Ovary (tissue), 9 donors: ENCODE data around the gene ADARB2. TPM values are rescaled to one million over a fixed set of nuclear protein-coding genes. Genes with fewer than 3 reads are reported as not detected.

Experiments
- DNase-seq, 5 donors: peaks; one replicate each; pipeline ENCODE4 v3.0.0-alpha.2; 2019 to 2020
- H3K27ac ChIP-seq, 2 donors: fragments of 200-600 bp; one replicate each; pipeline versions ENCODE4 v1.5.1 to v1.8.0; 2019 to 2022
- H3K27me3 ChIP-seq: fragments of 200-600 bp; one replicate; pipeline ENCODE4 v1.8.0; 2022
- H3K36me3 ChIP-seq: fragments of 200-600 bp; sonication (generic); one replicate; pipeline ENCODE4 v1.5.1; 2019
- H3K4me1 ChIP-seq: one replicate; pipeline ENCODE4 v1.8.1; 2013; ENCODE audit warnings: mild to moderate bottlenecking, moderate library complexity; ENCODE audit not compliant: insufficient read depth
- H3K4me3 ChIP-seq: fragments of 200-600 bp; sonication (generic); one replicate; pipeline ENCODE4 v1.5.1; 2017
- H3K9me3 ChIP-seq, 2 donors: fragments of 200-600 bp in 1 of 2; sonication (generic) in 1 of 2; one replicate each; pipeline versions ENCODE4 v1.5.1 to v1.8.1; 2013 to 2019; ENCODE audit warnings: mild to moderate bottlenecking in 1 of 2, moderate library complexity in 1 of 2
- EP300 ChIP-seq: sonication (generic); formaldehyde crosslinking; IDR thresholded peaks from one replicate; pipeline ENCODE4 v1.6.1; 2017; ENCODE audit warnings: antibody characterized with exemption
- POLR2A ChIP-seq: fragments of 450-650 bp; IDR thresholded peaks from one replicate; pipeline ENCODE4 v1.6.1; 2017; ENCODE audit warnings: antibody characterized with exemption, mild to moderate bottlenecking, moderate library complexity
- WGBS, 3 donors: extraction: QIAGEN DNeasy Blood & Tissue Kit in 1 of 3; methylation state at CpG; one replicate each; pipeline versions ENCODE4 v1.1.5 to v1.1.7; 2013 to 2017; 5-methylcytosine and 5-hydroxymethylcytosine counted together
- intact Hi-C, 4 donors: fragments of 100-400 bp; cut with DNase I; formaldehyde crosslinking; loops; one replicate each; pipeline versions ENCODE4 v1.11.0 to v1.15.1; 2022 to 2023
- polyA plus RNA-seq, 2 donors: library from polyadenylated mRNA; stranded (reverse); fragments of 200-250 nt in 1 of 2; fragments of 350-450 nt in 1 of 2; fragmentation: Illumina TruSeq in 1 of 2; extraction: RNeasy Lipid Tissue Mini Kit (QIAGEN cat#74804) in 1 of 2; gene quantifications; one replicate each; pipeline ENCODE4 v1.2.3, GENCODE V29; 2013 to 2014
- total RNA-seq, 7 donors: library from RNA; depleted of rRNA in 2 of 7; stranded (reverse); fragments of >200 nt in 2 of 7; fragmentation: NEBNext Ultra II Directional in 3 of 7; extraction: Animal tissue kit (Norgen Biotek cat#: 25700) in 3 of 7; gene quantifications; one replicate each; pipeline versions ENCODE4 v1.1.0 to v1.2.4, GENCODE V29; 2016 to 2023
- TF ChIP-seq, protein P1 (sequence below), 3 donors: fragments of 450-650 bp in 2 of 3; fragments of 200-600 bp in 1 of 3; IDR thresholded peaks; one replicate each; pipeline versions ENCODE4 v1.5.1 to v1.8.0; 2016 to 2022; ENCODE audit warnings: antibody characterized with exemption in 3 of 3, mild to moderate bottlenecking in 1 of 3
- donor health status: DM: no; HTN: no; CAD: no; lungs with moderate emphysema.
- donor health status: DM: no; HTN: no; CAD: no.
- donor health status: Bipolar disorder and iron deficiency.
- donor health status: DM: yes; HTN: yes; CAD: no.
- donor health status: DM: no; HTN: no; CAD: no.
- donor health status: DM: yes; HTN: yes; CAD: no.

The ADARB2 gene
- total and polyA plus RNA-seq, 9 donors, result 0.12 to 2.0 (median 0.36) TPM; not detected in 2

DNA sequence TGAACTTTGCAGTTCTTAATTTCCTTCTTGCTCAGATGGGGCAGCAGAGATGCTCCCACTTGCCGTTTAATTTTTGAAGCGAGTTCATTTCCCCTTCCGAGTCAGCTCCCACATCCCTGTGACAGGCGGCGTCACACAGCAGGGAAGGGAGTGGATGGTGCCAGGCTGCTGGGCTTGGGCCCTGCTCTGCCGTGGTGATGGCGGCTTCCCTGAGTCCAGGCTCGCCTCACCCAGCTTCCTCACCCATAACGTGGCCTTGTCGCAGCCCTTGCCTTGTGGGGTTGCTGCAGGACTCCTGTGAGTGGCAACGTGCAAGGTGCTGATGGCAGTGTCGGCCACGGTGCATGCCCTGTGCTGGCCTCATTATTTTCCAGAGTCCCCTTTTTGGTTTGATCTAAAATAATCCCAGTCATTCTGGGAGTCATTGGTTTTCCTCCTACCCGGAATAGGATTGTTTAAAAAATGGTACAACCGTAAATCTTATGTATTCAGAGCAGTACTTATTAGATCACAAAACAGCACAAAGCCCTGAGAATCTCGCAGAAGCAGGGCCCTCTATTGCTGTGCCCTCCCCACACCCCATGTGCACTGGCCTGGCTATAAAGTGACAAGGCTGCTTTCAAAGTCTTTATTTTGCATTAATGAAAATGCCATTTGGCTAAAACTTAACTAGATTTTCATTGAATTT is 421.1 kb downstream of the ADARB2 start:
- WGBS, 3 donors, result 65 to 72% (median 70%) methylated on average over 16 of the region's 16 CpGs
- no peaks in the 10 kb centered on the region for H3K4me1 ChIP-seq
- H3K9me3 ChIP-seq, result no peaks in the 10 kb centered on the region
- TF ChIP-seq, protein P1, sequence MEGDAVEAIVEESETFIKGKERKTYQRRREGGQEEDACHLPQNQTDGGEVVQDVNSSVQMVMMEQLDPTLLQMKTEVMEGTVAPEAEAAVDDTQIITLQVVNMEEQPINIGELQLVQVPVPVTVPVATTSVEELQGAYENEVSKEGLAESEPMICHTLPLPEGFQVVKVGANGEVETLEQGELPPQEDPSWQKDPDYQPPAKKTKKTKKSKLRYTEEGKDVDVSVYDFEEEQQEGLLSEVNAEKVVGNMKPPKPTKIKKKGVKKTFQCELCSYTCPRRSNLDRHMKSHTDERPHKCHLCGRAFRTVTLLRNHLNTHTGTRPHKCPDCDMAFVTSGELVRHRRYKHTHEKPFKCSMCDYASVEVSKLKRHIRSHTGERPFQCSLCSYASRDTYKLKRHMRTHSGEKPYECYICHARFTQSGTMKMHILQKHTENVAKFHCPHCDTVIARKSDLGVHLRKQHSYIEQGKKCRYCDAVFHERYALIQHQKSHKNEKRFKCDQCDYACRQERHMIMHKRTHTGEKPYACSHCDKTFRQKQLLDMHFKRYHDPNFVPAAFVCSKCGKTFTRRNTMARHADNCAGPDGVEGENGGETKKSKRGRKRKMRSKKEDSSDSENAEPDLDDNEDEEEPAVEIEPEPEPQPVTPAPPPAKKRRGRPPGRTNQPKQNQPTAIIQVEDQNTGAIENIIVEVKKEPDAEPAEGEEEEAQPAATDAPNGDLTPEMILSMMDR (IDR thresholded peaks at IDR 0.05), result no peak
- TF ChIP-seq POLR2A (no peak), EP300 (no peak)
- H3K36me3 ChIP-seq, result no peaks in the 10 kb centered on the region
- H3K4me3 ChIP-seq, result no peak overlapping the region
- H3K27ac ChIP-seq, result no peak overlapping the region
- intact Hi-C loops, result no loop called here
- H3K27me3 ChIP-seq, result no peaks in the 10 kb centered on the region
- no peak for DNase-seq

DNA sequence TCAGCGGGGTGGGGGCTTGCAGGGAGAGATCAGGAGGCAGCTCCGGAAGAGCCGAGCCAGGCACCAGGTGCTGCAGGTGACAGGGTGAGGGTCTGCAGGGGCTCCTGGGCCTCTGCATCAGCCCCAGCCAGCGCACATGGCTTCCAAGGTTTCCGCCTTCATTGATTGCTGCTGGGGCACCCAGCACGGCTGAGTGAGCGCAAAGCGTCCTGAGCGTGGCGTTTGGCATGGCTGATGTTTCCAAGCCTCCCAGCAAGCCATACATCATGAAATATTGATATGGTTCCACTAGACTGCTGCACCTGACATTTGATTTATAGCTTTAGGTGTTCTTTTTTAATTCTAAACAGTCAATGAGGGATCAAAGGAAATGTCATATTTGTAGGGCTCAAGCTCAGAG is 422.1 kb downstream of the ADARB2 start:
- DNase-seq, result no peak
- H3K36me3 ChIP-seq, result no peaks in the 10 kb centered on the region
- intact Hi-C loops, result no loop called here
- H3K4me3 ChIP-seq, result no peak overlapping the region
- WGBS, 3 donors, result 86 to 92% (median 90%) methylated on average over 10 of the region's 10 CpGs
- no peaks in the 10 kb centered on the region for H3K4me1 ChIP-seq
- no peaks in the 10 kb centered on the region for H3K9me3 ChIP-seq
- H3K27ac ChIP-seq, result no peak overlapping the region
- TF ChIP-seq, protein P1 (IDR thresholded peaks at IDR 0.05), result no peak
- TF ChIP-seq POLR2A, result no peak
- no peaks in the 10 kb centered on the region for H3K27me3 ChIP-seq

DNA sequence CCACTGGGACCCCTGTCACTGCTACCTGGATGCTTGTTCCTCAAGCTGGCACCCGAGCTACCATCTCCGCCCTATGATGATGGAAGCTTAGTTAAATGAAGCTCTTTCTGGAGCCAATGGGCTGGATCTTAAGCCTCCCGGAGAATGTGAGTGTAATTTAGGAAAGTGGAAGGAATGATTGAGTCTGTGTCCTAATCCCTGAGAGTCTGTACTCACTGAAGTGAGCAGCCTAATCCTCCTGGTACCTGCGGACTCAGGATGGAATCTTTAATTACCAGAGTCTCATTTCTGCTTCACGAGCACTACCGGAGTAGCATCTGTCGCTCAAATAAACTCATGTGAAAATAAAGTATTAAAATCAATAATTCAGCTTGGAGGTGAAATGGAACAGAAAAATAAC is 425.6 kb downstream of the ADARB2 start:
- TF ChIP-seq EP300, result no peak
- TF ChIP-seq, protein P1 (IDR thresholded peaks at IDR 0.05), result no peak
- no peak for TF ChIP-seq POLR2A
- no peaks in the 10 kb centered on the region for H3K4me1 ChIP-seq
- WGBS, 3 donors, result 91 to 92% (median 91%) methylated on average over 7 of the region's 7 CpGs
- H3K27me3 ChIP-seq, result no peaks in the 10 kb centered on the region
- no peak for DNase-seq
- no peaks in the 10 kb centered on the region for H3K9me3 ChIP-seq
- no peak overlapping the region for H3K27ac ChIP-seq
- intact Hi-C loops, result no loop called here
- H3K36me3 ChIP-seq, result no peaks in the 10 kb centered on the region
- H3K4me3 ChIP-seq, result no peak overlapping the region

DNA sequence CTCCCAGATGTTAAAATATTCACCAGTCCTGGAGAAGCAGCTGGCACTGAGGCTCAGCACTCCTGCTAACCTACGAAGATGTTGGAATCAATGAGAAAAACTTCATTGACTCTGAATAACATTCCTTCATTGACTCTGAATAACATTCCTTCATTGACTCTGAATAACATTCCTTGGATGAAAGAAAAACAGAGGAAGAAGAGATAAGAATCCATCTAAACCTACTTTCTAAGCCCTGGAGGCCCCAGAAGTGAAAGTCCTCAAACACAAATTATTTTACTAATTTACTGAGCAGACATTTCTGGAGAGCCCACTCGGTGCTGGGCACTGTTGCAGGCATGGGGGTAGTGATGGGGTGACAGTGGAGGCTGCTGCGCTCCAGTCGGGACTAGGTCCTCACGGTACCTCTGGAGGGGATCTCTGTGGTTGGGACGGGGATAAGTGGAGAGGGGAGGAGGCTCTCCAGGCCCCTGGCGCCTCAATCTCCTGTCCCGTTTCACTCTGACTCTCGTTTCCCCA is 427.0 kb downstream of the ADARB2 start:
- WGBS, 3 donors, result 67 to 74% (median 74%) methylated on average over 9 of the region's 9 CpGs
- intact Hi-C loops, result no loop called here
- Histone ChIP-seq H3K36me3 (no peaks in the 10 kb centered on the region), H3K9me3 (no peaks in the 10 kb centered on the region), H3K27me3 (no peaks in the 10 kb centered on the region), H3K4me3 (no peak overlapping the region), H3K4me1 (no peaks in the 10 kb centered on the region), H3K27ac (no peak overlapping the region)
- TF ChIP-seq, protein P1 (IDR thresholded peaks at IDR 0.05), result no peak
- TF ChIP-seq POLR2A (no peak), EP300 (no peak)
- DNase-seq, result no peak
